ENCODE results near the gene MYCN. TPM values are rescaled to one million over a fixed set of nuclear protein-coding genes. Genes with fewer than 3 reads are reported as not detected.
A peak's percentile ranks its signal among the peaks of the same experiment; 100 is the strongest.

MYCN gene
- total and polyA plus RNA-seq, 2 donors (not counting 3 experiments of a cell fraction or from before 2014, with no cell fraction given), result 0.47 to 6.8 TPM

GRCh38 chr2:15941481-15941850 lies 1.1 kb downstream of the MYCN start:
- CTCF ChIA-PET, result interaction anchor here (1.0 to 2.0 kb wide), 4 partner anchors 11 to 815 kb away, joined by 4 to 5 read pairs (median 4); no protein-coding TSS in a partner anchor
- POLR2A ChIA-PET, result no interaction called here

DNA sequence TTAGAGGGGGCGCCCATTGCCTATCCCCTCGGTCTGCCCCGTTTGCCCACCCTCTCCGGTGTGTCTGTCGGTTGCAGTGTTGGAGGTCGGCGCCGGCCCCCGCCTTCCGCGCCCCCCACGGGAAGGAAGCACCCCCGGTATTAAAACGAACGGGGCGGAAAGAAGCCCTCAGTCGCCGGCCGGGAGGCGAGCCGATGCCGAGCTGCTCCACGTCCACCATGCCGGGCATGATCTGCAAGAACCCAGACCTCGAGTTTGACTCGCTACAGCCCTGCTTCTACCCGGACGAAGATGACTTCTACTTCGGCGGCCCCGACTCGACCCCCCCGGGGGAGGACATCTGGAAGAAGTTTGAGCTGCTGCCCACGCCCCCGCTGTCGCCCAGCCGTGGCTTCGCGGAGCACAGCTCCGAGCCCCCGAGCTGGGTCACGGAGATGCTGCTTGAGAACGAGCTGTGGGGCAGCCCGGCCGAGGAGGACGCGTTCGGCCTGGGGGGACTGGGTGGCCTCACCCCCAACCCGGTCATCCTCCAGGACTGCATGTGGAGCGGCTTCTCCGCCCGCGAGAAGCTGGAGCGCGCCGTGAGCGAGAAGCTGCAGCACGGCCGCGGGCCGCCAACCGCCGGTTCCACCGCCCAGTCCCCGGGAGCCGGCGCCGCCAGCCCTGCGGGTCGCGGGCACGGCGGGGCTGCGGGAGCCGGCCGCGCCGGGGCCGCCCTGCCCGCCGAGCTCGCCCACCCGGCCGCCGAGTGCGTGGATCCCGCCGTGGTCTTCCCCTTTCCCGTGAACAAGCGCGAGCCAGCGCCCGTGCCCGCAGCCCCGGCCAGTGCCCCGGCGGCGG lies 1.7 kb downstream of the MYCN start:
- Histone ChIP-seq H3K36me3 (ENCODE audit: control insufficient read depth in 2 of 2, extremely low read depth in 1 of 2, insufficient read depth in 2 of 2, low read length in 2 of 2) (no peaks in the 10 kb centered on the region), H3K4me1 (ENCODE audit: control insufficient read depth, extremely low read depth, insufficient read depth, low read length) (peaks cover 13% of the 10 kb centered on the region), H3K27ac (ENCODE audit: insufficient read depth, low read depth, low read length) (no peak overlapping the region), H3K9ac (replicated peaks; ENCODE audit: extremely low read depth, insufficient read depth, low read length) (no peak overlapping the region), H2AFZ (ENCODE audit: low read depth, low read length) (peak overlapping the region; percentile 24), H3K4me3 (replicated peaks in 1 of 3; ENCODE audit: insufficient read depth in 1 of 3, low read depth in 1 of 3, low read length in 3 of 3) (peak overlapping the region in 1 of 3 experiments; percentile 28), H4K20me1 (replicated peaks; ENCODE audit: control insufficient read depth, extremely low read depth, insufficient read depth, low read length) (no peaks in the 10 kb centered on the region), H3K27me3 (ENCODE audit: control insufficient read depth in 2 of 2, insufficient read depth in 2 of 2, low read length in 2 of 2) (peaks cover 42 to 59% of the 10 kb centered on the region in 2 experiments), H3K79me2 (ENCODE audit: control insufficient read depth, insufficient read depth, low read length) (no peaks in the 10 kb centered on the region), H3K9me3 (replicated peaks; ENCODE audit: control insufficient read depth, insufficient read depth, low read length) (no peaks in the 10 kb centered on the region), H3K4me2 (ENCODE audit: insufficient read depth, low read length) (no peak overlapping the region), H3K9me1 (replicated peaks; ENCODE audit: control insufficient read depth, extremely low read depth, insufficient read depth, low read length) (no peaks in the 10 kb centered on the region)
- BruUV-seq (replicated peaks), result TSS peak; percentile 23
- intact Hi-C loops (cut with micrococcal nuclease), result loop anchor here (2.0 to 5.0 kb wide), 2 partner anchors 190 to 567 kb away; no protein-coding TSS in a partner anchor
- ChIA-PET CTCF (interaction anchor here (1.0 to 2.0 kb wide), 5 partner anchors 11 to 815 kb away, joined by 4 to 6 read pairs (median 4); no protein-coding TSS in a partner anchor), POLR2A (no interaction called here)
- DNase-seq (ENCODE audit: low read depth, low spot score) (peak; percentile 25), FAIRE-seq (no peak)
- dilution Hi-C loops (cut with MboI; ENCODE audit: extremely low pct_ligation_motif_present, low sequenced_read_pairs), result no loop called here
- TF ChIP-seq EZH2 (IDR thresholded peaks at IDR 0.05; ENCODE audit: borderline replicate concordance, low read depth, low read length, severe bottlenecking), result peak; percentile 85
- TF ChIP-seq FOS (IDR thresholded peaks at IDR 0.05; ENCODE audit: borderline replicate concordance, insufficient read depth, low read length), result no peak
- no peak for TF ChIP-seq JUN (IDR thresholded peaks at IDR 0.05; ENCODE audit: borderline replicate concordance, insufficient read depth, insufficient read length, low read depth)
- TF ChIP-seq POLR2AphosphoS5 (IDR thresholded peaks at IDR 0.05; ENCODE audit: insufficient read depth, low read depth, low read length), result no peak
- TF ChIP-seq, protein P1, sequence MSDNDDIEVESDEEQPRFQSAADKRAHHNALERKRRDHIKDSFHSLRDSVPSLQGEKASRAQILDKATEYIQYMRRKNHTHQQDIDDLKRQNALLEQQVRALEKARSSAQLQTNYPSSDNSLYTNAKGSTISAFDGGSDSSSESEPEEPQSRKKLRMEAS (IDR thresholded peaks at IDR 0.05; ENCODE audit: insufficient read depth, insufficient read length), result no peak
- TF ChIP-seq CTCF (IDR thresholded peaks at IDR 0.05; ENCODE audit: extremely low read depth in 1 of 2, insufficient read depth in 1 of 2, low read depth in 1 of 2, low read length in 2 of 2), result no peak
- TF ChIP-seq MYC (IDR thresholded peaks at IDR 0.05; ENCODE audit: low read depth, low read length), result no peak
- TF ChIP-seq POLR2A (IDR thresholded peaks at IDR 0.05; ENCODE audit: low read depth, low read length), result no peak

More at GRCh38 chr2:15941481-15941850, 1.1 kb downstream of the MYCN start:
- BruUV-seq (replicated peaks), result no TSS peak
- no peak overlapping the region for H2AFZ ChIP-seq (ENCODE audit: low read depth, low read length)
- H3K27ac ChIP-seq (ENCODE audit: insufficient read depth, low read depth, low read length), result no peak overlapping the region
- H3K9me3 ChIP-seq (replicated peaks; ENCODE audit: control insufficient read depth, insufficient read depth, low read length), result no peaks in the 10 kb centered on the region
- DNase-seq (ENCODE audit: low read depth, low spot score) (no peak), FAIRE-seq (no peak)
- intact Hi-C loops (cut with micrococcal nuclease) (loop anchor here (2.0 to 5.0 kb wide), 2 partner anchors 189 to 567 kb away; no protein-coding TSS in a partner anchor), dilution Hi-C loops (cut with MboI; ENCODE audit: extremely low pct_ligation_motif_present, low sequenced_read_pairs) (no loop called here)
- peaks cover 13% of the 10 kb centered on the region for H3K4me1 ChIP-seq (ENCODE audit: control insufficient read depth, extremely low read depth, insufficient read depth, low read length)
- H3K79me2 ChIP-seq (ENCODE audit: control insufficient read depth, insufficient read depth, low read length), result no peaks in the 10 kb centered on the region
- H4K20me1 ChIP-seq (replicated peaks; ENCODE audit: control insufficient read depth, extremely low read depth, insufficient read depth, low read length), result no peaks in the 10 kb centered on the region
- no peaks in the 10 kb centered on the region for H3K9me1 ChIP-seq (replicated peaks; ENCODE audit: control insufficient read depth, extremely low read depth, insufficient read depth, low read length)
- TF ChIP-seq EZH2 (IDR thresholded peaks at IDR 0.05; ENCODE audit: borderline replicate concordance, low read depth, low read length, severe bottlenecking) (peak; percentile 57), GATA2 (IDR thresholded peaks at IDR 0.05; ENCODE audit: insufficient read depth, insufficient read length, low read depth, low read length) (no peak)
- H3K4me2 ChIP-seq (ENCODE audit: insufficient read depth, low read length), result no peak overlapping the region
- peaks cover 42 to 57% of the 10 kb centered on the region in 2 experiments for H3K27me3 ChIP-seq (ENCODE audit: control insufficient read depth in 2 of 2, insufficient read depth in 2 of 2, low read length in 2 of 2)
- H3K9ac ChIP-seq (replicated peaks; ENCODE audit: extremely low read depth, insufficient read depth, low read length), result no peak overlapping the region
- no peaks in the 10 kb centered on the region for H3K36me3 ChIP-seq (ENCODE audit: control insufficient read depth in 2 of 2, extremely low read depth in 1 of 2, insufficient read depth in 2 of 2, low read length in 2 of 2)
- H3K4me3 ChIP-seq (replicated peaks in 1 of 3; ENCODE audit: insufficient read depth in 1 of 3, low read depth in 1 of 3, low read length in 3 of 3), result peak overlapping the region in 2 of 3 experiments; percentile 15 to 28

Measured in endothelial cell of umbilical vein (primary cell).